Endodermal cell (in vitro differentiated cells): Measurements from ENCODE around the gene ZDHHC19. TPM values are rescaled to one million over a fixed set of nuclear protein-coding genes. Genes with fewer than 3 reads are reported as not detected.

Experiments used
- DNase-seq: peaks from one replicate; pipeline ENCODE4 v3.0.0-alpha.2; 2017
- H3K27ac ChIP-seq: 2 replicates; pipeline ENCODE4 v1.5.1; 2013; ENCODE audit warnings: mild to moderate bottlenecking, low read depth, low read length, moderate library complexity
- H3K27me3 ChIP-seq: 2 replicates; pipeline ENCODE4 v1.6.1; 2013; ENCODE audit warnings: mild to moderate bottlenecking, low read length, moderate library complexity; ENCODE audit not compliant: insufficient read depth, control insufficient read depth, poor library complexity, severe bottlenecking
- H3K36me3 ChIP-seq: 2 replicates; pipeline ENCODE4 v1.7.0; 2013; ENCODE audit warnings: mild to moderate bottlenecking, low read length, moderate library complexity; ENCODE audit not compliant: control insufficient read depth, insufficient read depth
- H3K4me1 ChIP-seq: one replicate; pipeline ENCODE4 v1.7.0; 2013; ENCODE audit warnings: low read length; ENCODE audit not compliant: control insufficient read depth, insufficient read depth
- H3K4me3 ChIP-seq: 2 replicates; pipeline ENCODE4 v1.5.1; 2013; ENCODE audit warnings: mild to moderate bottlenecking, low read length, moderate library complexity
- H3K9ac ChIP-seq: 2 replicates; pipeline ENCODE4 v1.6.1; 2013; ENCODE audit warnings: mild to moderate bottlenecking, low read length, moderate library complexity; ENCODE audit not compliant: poor library complexity, severe bottlenecking; ENCODE audit errors: extremely low read depth
- H3K9me3 ChIP-seq: 2 replicates; pipeline ENCODE4 v1.6.1; 2013; ENCODE audit warnings: mild to moderate bottlenecking, low read length, moderate library complexity; ENCODE audit not compliant: control insufficient read depth
- H3K27ac Mint-ChIP-seq: 2 replicates; pipeline ENCODE4 v1.8.0; 2020; ENCODE audit warnings: mixed read lengths
- H3K27me3 Mint-ChIP-seq: 2 replicates; pipeline ENCODE4 v1.8.0; 2021; ENCODE audit warnings: mild to moderate bottlenecking, mixed read lengths; ENCODE audit not compliant: insufficient read depth
- H3K36me3 Mint-ChIP-seq: 2 replicates; pipeline ENCODE4 v1.8.0; 2020; ENCODE audit warnings: low read depth, mixed read lengths
- H3K4me1 Mint-ChIP-seq: 2 replicates; pipeline ENCODE4 v1.8.0; 2020; ENCODE audit warnings: mixed read lengths
- H3K4me3 Mint-ChIP-seq: 2 replicates; pipeline ENCODE4 v1.8.0; 2020; ENCODE audit warnings: mild to moderate bottlenecking, moderate library complexity, mixed read lengths
- H3K9me3 Mint-ChIP-seq: 2 replicates; pipeline ENCODE4 v1.8.0; 2020; ENCODE audit warnings: mild to moderate bottlenecking, mixed read lengths
- CTCF ChIP-seq: fragments of 200-600 bp; sonication (generic); conservative IDR thresholded peaks from 2 replicates; pipeline ENCODE4 v1.5.0; 2021; ENCODE audit warnings: antibody characterized with exemption, mild to moderate bottlenecking
- WGBS, 2 experiments: methylation state at CpG; one replicate each; pipeline versions ENCODE4 v1.1.5 to v1.1.7; 2013; ENCODE audit warnings: missing lambda C conversion rate in 2 of 2, mixed read lengths in 1 of 2; ENCODE audit not compliant: insufficient coverage in 1 of 2, insufficient read length in 1 of 2; 5-methylcytosine and 5-hydroxymethylcytosine counted together
- total RNA-seq, 2 donors: library from RNA; stranded (reverse); fragmentation: NEBNext Ultra II Directional in 1 of 2; extraction: Animal tissue kit (Norgen Biotek cat#: 25700) in 1 of 2; gene quantifications; 2 replicates in 1 of 2; 3 replicates in 1 of 2; pipeline ENCODE4 v1.2.1, GENCODE V29; 2021

The ZDHHC19 gene
- total RNA-seq, 2 donors from 2014 or later: 0.86 TPM; not detected in 1

- no peak overlapping the region for H3K4me3 ChIP-seq
- Mint-ChIP-seq H3K9me3 (no peaks in the 10 kb centered on the region), H3K36me3 (no peaks in the 10 kb centered on the region), H3K4me3 (no peak overlapping the region), H3K27ac (no peak overlapping the region), H3K27me3 (no peaks in the 10 kb centered on the region), H3K4me1 (peaks cover 2% of the 10 kb centered on the region)
- WGBS, 2 experiments: 85 to 89% methylated on average over 19 to 24 of the region's 24 CpGs
- no peaks in the 10 kb centered on the region for H3K9me3 ChIP-seq
- H3K27me3 ChIP-seq: no peaks in the 10 kb centered on the region
- no peak for TF ChIP-seq CTCF
- H3K36me3 ChIP-seq: no peaks in the 10 kb centered on the region
- H3K27ac ChIP-seq: peak overlapping the region; percentile 44
- no peak overlapping the region for H3K9ac ChIP-seq
- H3K4me1 ChIP-seq: no peaks in the 10 kb centered on the region
- peak; percentile 53 for DNase-seq
Observed at GRCh38 chr3:196163666-196164493, 47.3 kb downstream of the ZDHHC19 start.

GRCh38 chr3:196163212-196163611, 48.0 kb downstream of the ZDHHC19 start:
- Histone ChIP-seq H3K4me1 (no peaks in the 10 kb centered on the region), H3K27me3 (no peaks in the 10 kb centered on the region), H3K9ac (no peak overlapping the region), H3K4me3 (no peak overlapping the region), H3K27ac (no peak overlapping the region), H3K9me3 (no peaks in the 10 kb centered on the region), H3K36me3 (no peaks in the 10 kb centered on the region)
- TF ChIP-seq CTCF: no peak
- no peak overlapping the region for H3K27ac Mint-ChIP-seq
- no peaks in the 10 kb centered on the region for H3K9me3 Mint-ChIP-seq
- no peak overlapping the region for H3K4me3 Mint-ChIP-seq
- no peak for DNase-seq
- H3K27me3 Mint-ChIP-seq: no peaks in the 10 kb centered on the region
- no peaks in the 10 kb centered on the region for H3K36me3 Mint-ChIP-seq
- peaks cover 2% of the 10 kb centered on the region for H3K4me1 Mint-ChIP-seq
- WGBS, 2 experiments: 85 to 100% methylated on average over 2 to 6 of the region's 6 CpGs

GRCh38 chr3:196162679-196163078, 48.5 kb downstream of the ZDHHC19 start:
- Mint-ChIP-seq H3K36me3 (no peaks in the 10 kb centered on the region), H3K4me3 (no peak overlapping the region), H3K27me3 (no peaks in the 10 kb centered on the region), H3K9me3 (no peaks in the 10 kb centered on the region), H3K27ac (no peak overlapping the region), H3K4me1 (peaks cover 2% of the 10 kb centered on the region)
- DNase-seq: no peak
- H3K36me3 ChIP-seq: no peaks in the 10 kb centered on the region
- no peaks in the 10 kb centered on the region for H3K27me3 ChIP-seq
- no peak overlapping the region for H3K4me3 ChIP-seq
- TF ChIP-seq CTCF: no peak
- WGBS, 2 experiments: 91 to 94% methylated on average over 8 to 9 of the region's 9 CpGs
- H3K4me1 ChIP-seq: no peaks in the 10 kb centered on the region
- no peaks in the 10 kb centered on the region for H3K9me3 ChIP-seq
- H3K27ac ChIP-seq: no peak overlapping the region
- no peak overlapping the region for H3K9ac ChIP-seq
